Measurements from ENCODE around the gene PRKCQ. TPM values are rescaled to one million over a fixed set of nuclear protein-coding genes. Genes with fewer than 3 reads are reported as not detected.
A peak's percentile ranks its signal among the peaks of the same experiment; 100 is the strongest.
"Not testable (repeated sequence)": the region's sequence is repeated elsewhere in the genome, so short reads cannot be mapped to it uniquely, and the experiment has no call there.

Gene PRKCQ
- total and polyA plus RNA-seq, 2 of the 13 experiments (the other 11 are each of a cell fraction or from before 2014, with no cell fraction given) = 0.13 to 0.35 TPM

DNA sequence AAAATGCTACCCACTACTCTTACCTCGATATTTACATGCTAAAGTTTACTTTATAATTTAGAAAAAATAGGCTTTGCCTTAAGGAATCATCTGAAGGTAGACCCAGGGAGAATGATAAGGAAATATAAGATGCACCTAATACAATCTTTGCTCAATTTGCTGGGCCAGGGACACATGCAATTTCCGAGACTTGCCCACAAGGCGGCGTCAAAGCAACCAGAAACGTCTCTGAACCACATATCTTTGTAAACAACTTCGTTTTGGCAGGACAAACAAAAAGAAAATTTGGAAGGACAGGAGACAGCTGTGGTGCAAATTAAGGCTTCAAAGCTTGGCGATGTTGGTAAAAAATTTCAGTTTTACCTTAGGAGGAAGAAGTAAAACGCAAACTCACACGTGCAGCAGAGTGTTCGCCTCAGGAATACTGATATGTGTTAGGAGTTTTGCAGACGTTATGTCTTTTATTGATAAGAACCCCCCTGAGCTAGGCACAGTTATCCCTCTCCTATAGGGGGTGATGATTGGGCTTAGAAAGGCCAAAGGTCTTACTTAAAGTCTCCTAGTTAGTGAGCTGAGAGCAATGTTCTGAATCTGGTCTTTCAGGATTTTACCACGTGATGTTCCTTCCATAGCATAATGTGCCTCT is 134.3 kb downstream of the PRKCQ start:
- no peaks in the 10 kb centered on the region for H3K9me3 ChIP-seq (ENCODE audit: low read length)
- H2AFZ ChIP-seq (ENCODE audit: low read length) = no peak overlapping the region
- H3K27ac ChIP-seq (ENCODE audit: extremely low read length, insufficient read depth, low read length) = no peak overlapping the region
- DNase-seq (ENCODE audit: low spot score) (peak; percentile 10), ATAC-seq (peak; percentile 32; the same call in 1 of the 3 replicates), FAIRE-seq (peak; percentile 42)
- no peak overlapping the region for H3K9ac ChIP-seq (ENCODE audit: insufficient read depth, low read depth, low read length)
- no peaks in the 10 kb centered on the region for H4K20me1 ChIP-seq (ENCODE audit: insufficient read depth, low read length)
- no peaks in the 10 kb centered on the region for H3K36me3 ChIP-seq (replicated peaks in 1 of 2; ENCODE audit: control insufficient read depth in 1 of 2, insufficient read depth in 2 of 2, low read length in 2 of 2)
- POLR2A ChIA-PET = no interaction called here
- no peak overlapping the region for H3K4me2 ChIP-seq (ENCODE audit: low read depth, low read length)
- intact Hi-C loops (cut with micrococcal nuclease; ENCODE audit: unreplicated experiment) = loop anchor here (5.0 to 10.0 kb wide), 2 partner anchors 202 to 229 kb away; no protein-coding TSS in a partner anchor
- H3K4me3 ChIP-seq (replicated peaks in 1 of 3; ENCODE audit: insufficient read depth in 1 of 3, low read depth in 2 of 3, low read length in 3 of 3) = no peak overlapping the region
- no TSS peak for BruUV-seq (replicated peaks)
- H3K27me3 ChIP-seq (ENCODE audit: control insufficient read depth in 1 of 2, insufficient read depth in 2 of 2, low read length in 2 of 2) = peaks cover 0 to 3% of the 10 kb centered on the region in 2 experiments; a peak in 1 of 5 replicates
- CTCF ChIA-PET (ENCODE audit: low intra/inter-chr PET ratio, low total read pairs) = interaction anchor here (1.1 to 1.4 kb wide), 2 partner anchors 202 to 232 kb away, joined by 3 to 6 read pairs; no protein-coding TSS in a partner anchor
- H3K79me2 ChIP-seq (ENCODE audit: insufficient read depth, low read length) = no peaks in the 10 kb centered on the region
- in situ Hi-C loops (cut with HindIII; ENCODE audit: extremely low pct_ligation_motif_present, low pct_unique_long_range_greater_than_20kb) = no loop called here
- no peaks in the 10 kb centered on the region for H3K4me1 ChIP-seq (ENCODE audit: insufficient read depth, low read length)
- 33% methylated on average over 12 of the region's 12 CpGs for whole genome bisulfite sequencing (ENCODE audit: low lambda C conversion rate)
- no peak for TF ChIP-seq FOXA1 (IDR thresholded peaks at IDR 0.05)
- TF ChIP-seq FOXA1 (CRISPR knock-in tag; IDR thresholded peaks at IDR 0.05) = peak; percentile 33; the same call in 1 of the 2 replicates
- TF ChIP-seq, protein P1, sequence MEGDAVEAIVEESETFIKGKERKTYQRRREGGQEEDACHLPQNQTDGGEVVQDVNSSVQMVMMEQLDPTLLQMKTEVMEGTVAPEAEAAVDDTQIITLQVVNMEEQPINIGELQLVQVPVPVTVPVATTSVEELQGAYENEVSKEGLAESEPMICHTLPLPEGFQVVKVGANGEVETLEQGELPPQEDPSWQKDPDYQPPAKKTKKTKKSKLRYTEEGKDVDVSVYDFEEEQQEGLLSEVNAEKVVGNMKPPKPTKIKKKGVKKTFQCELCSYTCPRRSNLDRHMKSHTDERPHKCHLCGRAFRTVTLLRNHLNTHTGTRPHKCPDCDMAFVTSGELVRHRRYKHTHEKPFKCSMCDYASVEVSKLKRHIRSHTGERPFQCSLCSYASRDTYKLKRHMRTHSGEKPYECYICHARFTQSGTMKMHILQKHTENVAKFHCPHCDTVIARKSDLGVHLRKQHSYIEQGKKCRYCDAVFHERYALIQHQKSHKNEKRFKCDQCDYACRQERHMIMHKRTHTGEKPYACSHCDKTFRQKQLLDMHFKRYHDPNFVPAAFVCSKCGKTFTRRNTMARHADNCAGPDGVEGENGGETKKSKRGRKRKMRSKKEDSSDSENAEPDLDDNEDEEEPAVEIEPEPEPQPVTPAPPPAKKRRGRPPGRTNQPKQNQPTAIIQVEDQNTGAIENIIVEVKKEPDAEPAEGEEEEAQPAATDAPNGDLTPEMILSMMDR (CRISPR knock-in tag; IDR thresholded peaks at IDR 0.05) = peak; percentile 58
- peak; percentile 45; the same call in 1 of the 2 replicates for TF ChIP-seq SMC3 (IDR thresholded peaks at IDR 0.05; ENCODE audit: low read length)
- no peak for TF ChIP-seq MEIS2 (CRISPR knock-in tag; IDR thresholded peaks at IDR 0.05)
- TF ChIP-seq STAG1 (CRISPR knock-in tag; IDR thresholded peaks at IDR 0.05) = peak; percentile 48

GRCh38 chr10:6439875-6440274 is 140.2 kb downstream of the PRKCQ start:
- H4K20me1 ChIP-seq (ENCODE audit: insufficient read depth, low read length); H3K9ac ChIP-seq (ENCODE audit: insufficient read depth, low read depth, low read length); BruUV-seq (replicated peaks); H2AFZ ChIP-seq (ENCODE audit: low read length); H3K4me1 ChIP-seq (ENCODE audit: insufficient read depth, low read length); DNase-seq (ENCODE audit: low spot score); H3K27ac ChIP-seq (ENCODE audit: extremely low read length, insufficient read depth, low read length); H3K4me2 ChIP-seq (ENCODE audit: low read depth, low read length); CTCF ChIA-PET (ENCODE audit: low intra/inter-chr PET ratio, low total read pairs); H3K9me3 ChIP-seq (ENCODE audit: low read length); H3K36me3 ChIP-seq (replicated peaks in 1 of 2; ENCODE audit: control insufficient read depth in 1 of 2, insufficient read depth in 2 of 2, low read length in 2 of 2); POLR2A ChIA-PET; ATAC-seq; FAIRE-seq; H3K4me3 ChIP-seq (replicated peaks in 1 of 3; ENCODE audit: insufficient read depth in 1 of 3, low read depth in 2 of 3, low read length in 3 of 3); in situ Hi-C loops (cut with HindIII; ENCODE audit: extremely low pct_ligation_motif_present, low pct_unique_long_range_greater_than_20kb); H3K79me2 ChIP-seq (ENCODE audit: insufficient read depth, low read length); H3K27me3 ChIP-seq (ENCODE audit: control insufficient read depth in 1 of 2, insufficient read depth in 2 of 2, low read length in 2 of 2): not testable (repeated sequence)
- intact Hi-C loops (cut with micrococcal nuclease; ENCODE audit: unreplicated experiment) = loop anchor here (10.0 kb wide), 1 partner anchor 235 kb away; no protein-coding TSS in a partner anchor
- WGBS (ENCODE audit: low lambda C conversion rate) = 0% methylated on average over 4 of the region's 4 CpGs

Measured in HepG2 (cell line).